CD4-positive, alpha-beta T cell treated with Interleukin-15 for 4 hours (primary cell): ENCODE results near the gene FBXO38.

Experiments used
- DNase-seq: peaks from one replicate; pipeline ENCODE4 v3.0.0-alpha.2; 2020; ENCODE audit warnings: low spot score

The FBXO38 gene

DNA sequence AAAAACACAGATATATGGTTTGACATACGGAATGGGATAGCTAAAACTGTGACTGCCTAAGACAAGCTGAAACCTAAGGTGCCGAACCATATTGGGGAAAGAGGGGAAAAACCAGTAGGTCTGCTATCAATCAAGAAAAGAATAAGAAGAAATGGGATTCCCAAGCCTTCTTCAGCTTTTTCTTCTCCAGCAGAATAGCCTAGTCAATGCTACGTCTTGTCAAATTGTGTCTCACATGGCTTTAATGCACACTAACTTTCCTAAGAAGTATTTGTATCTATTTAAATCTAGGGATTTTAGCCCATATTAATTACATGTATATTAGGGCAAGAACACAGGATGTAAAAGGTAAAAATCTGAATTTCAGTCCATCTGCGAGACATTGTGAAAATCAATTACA is 797 bp upstream of the FBXO38 start:
- no peak for DNase-seq

DNA sequence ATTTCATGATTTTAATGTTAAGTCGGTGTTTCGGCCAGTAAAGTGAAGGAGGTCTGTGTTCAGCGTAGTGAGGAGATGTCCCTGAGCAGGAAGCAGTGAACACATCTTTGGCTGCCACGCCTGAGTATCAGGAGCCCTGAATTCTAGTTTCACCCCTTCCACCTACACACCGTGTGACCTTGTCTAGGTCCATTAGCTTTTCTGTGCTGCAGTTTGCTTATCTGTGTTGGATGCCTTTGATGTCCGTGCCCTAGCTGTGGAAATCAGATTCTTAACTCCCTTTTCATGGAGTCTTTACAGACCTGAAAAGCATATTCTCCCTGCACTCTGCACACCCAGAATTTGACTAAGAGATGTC is 601 bp downstream of the FBXO38 start:
- DNase-seq: no peak

DNA sequence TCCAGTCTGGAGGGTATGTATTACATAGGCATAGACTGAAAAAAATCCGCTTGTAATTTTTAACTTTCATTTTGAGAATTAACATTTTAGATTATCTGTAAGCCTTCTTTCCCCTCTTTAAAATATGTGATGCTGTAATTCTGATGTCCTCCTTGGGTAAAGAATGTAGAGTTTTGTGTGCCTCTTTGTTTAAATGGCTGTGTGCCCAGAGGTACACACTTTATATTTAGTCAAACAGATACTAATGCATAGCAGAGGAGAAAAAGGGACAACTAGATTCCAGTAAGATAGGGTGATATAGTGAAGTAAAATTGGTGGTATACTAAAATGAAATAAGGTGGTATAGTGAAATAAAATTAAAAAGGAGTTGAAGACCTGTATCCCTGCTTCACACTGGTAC is 1.3 kb downstream of the FBXO38 start:
- no peak for DNase-seq

DNA sequence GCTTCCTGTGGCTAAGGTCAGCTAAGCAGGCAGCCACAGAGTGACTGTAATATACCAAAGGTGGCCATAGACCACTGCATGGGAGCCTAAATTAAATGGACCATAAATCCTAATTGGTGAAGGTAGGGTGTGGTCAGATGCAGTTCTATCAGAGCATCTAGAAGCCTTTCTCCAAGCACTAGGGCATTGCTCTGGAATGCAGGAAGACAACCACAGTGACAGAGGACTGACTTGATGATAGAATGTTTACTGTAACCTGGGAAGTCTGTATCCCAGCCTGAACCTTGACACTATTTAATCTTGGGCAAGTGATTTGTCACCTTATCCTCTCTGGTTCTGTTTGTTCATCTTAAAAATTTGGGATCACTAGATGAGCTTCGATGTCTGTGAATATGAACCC is 2.3 kb downstream of the FBXO38 start:
- DNase-seq: no peak

DNA sequence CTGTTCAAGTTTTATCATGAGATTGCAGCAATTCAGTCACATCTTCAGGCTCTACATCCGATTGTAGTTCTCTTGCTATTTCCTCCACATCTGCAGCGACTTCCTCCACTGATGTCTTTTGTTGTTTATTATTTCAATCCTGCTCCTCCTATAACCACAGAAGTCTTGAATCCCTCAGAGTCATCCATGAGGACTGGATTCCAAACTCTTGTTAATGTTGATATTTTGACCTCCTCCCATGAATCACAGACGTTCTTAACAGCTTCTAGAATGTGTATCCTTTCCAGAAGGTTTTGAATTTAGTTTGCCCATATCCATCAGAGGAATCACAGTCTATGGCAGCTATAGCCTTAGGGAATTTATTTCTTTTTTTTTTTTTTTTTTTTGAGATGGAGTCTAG is 3.6 kb downstream of the FBXO38 start:
- DNase-seq: no peak

DNA sequence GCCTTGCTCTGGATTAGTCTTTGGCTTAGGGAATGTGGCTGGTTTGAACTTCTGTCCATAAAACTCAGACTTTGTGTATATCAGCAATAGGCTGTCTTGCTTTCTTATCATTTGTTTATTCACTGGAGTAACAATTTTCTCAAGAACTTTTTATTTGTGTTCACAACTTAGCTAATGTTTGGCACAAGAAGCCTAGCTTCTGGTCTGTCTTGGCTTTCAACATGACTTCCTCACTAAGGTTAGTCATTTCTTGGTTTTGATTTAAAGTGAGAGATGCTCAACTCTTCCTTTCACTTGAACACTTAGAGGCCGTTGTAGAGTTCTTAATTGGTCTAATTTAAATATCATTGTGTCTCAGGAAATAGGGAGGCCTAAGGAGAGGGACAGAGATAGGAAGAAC is 4.9 kb downstream of the FBXO38 start:
- DNase-seq: no peak

DNA sequence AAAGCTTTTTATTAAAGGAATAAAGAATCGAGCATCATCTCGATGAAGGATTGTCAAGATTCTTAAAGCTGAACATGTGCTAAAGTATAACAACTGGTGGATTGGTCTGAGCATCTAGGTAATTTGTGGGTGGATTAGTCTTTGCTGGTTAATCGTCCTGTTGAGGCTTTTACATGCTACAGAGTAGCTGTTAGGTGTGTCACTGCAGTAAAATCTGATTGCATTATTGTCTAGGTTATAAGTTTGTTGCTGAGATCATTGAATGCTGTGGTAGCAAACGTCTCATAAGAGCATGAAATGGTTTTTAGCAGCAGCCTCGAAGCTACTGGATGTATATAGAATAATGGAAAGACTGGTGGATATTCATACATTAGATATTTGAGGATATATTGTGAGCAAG is 7.2 kb downstream of the FBXO38 start:
- no peak for DNase-seq

DNA sequence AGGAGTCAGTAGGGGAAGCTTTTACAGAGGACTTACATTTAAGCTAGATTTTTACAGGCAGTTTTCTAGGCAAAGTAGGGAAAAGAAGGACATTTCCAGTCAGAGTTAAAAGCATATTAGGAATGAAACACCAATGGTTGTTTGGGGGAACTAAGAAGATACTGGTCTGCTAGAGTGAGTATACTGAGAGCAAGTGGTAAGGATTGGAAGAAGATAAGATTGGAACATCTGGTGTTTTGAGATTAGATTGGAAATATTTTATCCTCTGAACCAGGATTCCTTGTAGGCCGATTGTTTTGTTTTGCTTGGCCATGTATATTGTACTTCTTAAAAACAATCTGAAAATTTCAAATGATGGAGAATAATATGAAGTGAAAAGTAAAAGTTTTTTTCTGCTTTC is 7.7 kb downstream of the FBXO38 start:
- no peak for DNase-seq

DNA sequence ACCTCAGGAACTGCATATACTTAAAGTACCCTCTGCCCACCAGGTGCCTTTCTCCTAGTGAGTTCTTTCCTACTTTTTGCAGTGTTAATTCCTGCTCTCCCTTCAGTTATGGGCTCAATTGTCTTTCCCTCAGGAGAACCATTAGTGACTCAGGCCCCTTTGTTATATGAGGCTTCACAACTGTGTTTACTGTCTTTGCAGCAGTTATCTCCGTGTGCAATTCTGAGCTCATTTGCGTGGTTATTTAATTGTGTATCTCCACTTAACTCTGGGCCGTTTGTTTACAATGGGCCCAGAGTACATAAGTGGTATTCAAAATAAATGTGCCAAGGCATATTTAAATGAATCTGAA is 9.6 kb downstream of the FBXO38 start:
- no peak for DNase-seq

DNA sequence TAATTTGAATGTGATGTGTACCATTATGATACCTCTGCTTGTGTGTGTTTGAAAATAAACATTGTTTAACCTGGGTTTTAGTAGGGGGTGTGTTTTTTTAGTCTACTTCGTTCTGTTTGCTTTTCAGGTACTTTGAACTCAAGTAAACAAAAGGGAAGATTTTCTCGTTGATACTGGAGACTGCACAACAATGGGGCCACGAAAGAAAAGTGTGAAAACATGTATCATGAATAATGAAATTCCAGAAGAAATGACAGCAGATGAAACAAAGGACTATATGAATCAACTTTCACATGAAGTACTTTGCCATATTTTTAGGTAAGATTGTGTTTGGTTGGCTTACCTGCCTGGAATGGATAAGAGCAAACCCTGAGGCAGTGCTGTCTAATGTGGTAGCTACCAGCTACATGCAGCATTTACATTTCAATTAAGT is 10.8 kb downstream of the FBXO38 start:
- DNase-seq: no peak

DNA sequence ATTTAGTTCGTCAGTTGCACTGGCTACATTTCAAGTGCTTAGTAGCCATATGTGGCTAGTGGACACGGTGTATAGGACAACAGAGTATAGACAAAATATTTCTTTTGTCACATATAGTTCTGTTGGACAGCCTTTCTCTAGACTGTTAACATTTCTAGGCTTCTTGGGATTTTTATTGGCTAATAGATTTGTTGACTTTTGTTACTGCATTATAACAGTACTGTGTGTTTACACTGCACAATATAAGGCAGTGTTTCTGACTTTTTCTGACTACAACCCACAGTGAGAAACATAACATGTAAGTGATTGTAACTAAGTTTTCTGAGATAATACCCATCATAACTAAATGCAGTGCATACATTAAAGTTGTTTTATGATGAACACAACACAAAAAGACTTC is 11.3 kb downstream of the FBXO38 start:
- DNase-seq: no peak

DNA sequence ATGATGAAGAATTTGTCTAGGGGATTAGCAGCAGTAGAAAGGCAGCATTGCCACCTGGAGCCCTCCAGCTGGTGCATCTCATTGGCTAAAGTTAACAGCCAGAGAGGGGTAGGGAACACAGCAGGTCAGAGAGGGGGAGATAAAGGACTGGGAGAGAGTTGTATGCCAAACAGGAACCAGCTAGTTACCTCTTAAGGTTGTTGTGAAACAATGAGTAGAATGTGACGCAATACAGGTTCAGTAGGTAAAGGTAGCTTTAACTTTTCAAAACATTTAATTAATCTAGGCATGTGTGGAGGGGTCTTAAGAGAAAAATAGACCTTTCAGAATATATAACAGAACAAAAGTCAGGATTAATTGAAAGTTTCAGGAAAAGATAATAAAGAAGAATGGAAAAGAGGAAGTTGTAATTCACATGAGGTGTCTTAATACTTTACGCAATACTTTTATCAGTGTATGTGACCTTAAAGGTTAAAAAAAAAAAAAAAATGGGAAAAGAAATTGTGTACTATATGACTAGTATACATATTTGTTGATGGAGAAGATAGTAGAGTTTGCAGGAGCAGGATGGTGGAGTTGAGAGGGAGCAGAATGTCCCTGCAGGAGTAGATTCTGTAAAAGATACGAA is 14.3 kb downstream of the FBXO38 start:
- DNase-seq: no peak

DNA sequence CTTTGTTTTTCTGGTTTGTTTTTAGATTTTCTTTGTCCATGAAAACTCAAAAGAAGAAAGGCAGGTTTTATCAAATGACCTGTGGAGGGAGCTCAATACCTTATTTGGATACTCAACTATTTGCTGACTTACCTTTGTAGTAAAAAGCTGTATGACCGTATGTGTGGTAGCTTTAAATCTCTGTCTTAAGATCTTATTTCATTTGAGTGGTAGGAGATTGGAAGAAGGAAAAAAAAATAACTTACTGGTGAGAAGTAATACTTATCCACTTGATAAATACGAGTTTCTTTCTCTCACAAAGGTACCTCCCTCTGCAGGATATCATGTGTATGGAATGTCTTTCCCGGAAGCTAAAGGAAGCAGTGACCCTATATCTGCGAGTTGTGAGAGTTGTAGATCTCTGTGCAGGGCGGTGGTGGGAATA is 15.0 kb downstream of the FBXO38 start:
- DNase-seq: no peak

DNA sequence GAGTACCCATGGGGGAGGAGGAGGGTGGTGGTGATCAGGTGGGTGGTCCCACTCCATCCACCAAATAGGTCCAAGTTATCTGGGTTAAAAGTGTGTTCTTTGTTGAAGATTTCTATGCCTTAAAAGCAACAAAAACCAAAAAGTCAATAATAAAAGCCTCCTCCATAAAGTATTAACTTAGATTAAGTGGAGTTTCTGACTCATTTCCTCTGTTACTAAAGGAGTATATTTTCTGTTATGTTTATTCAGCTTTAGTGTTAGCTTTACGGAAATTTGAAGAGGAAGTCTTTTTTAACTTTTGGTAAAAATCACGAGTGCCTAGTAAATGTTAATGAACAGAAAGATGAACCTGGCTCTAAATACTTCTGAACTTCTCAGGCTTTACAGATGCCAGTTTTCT is 17.8 kb downstream of the FBXO38 start:
- no peak for DNase-seq

DNA sequence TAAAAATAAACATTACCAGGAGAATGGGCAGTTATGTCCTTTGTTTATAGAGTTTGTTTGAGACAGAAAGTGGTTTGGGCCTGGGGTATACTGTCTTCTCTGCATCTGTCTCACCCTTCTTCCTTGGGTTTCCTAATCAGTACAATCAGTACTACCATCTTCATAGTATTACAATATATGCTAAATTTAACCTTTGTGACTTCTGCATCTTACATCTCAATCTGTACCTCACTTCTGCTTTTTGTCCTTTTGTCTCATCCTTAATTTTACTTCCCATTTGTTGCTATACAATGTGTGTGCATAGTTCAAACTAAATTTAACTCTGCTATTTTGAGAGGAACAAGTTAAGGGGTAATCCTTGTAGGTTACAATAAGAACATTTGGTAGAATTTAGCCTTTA is 19.6 kb downstream of the FBXO38 start:
- DNase-seq: no peak

DNA sequence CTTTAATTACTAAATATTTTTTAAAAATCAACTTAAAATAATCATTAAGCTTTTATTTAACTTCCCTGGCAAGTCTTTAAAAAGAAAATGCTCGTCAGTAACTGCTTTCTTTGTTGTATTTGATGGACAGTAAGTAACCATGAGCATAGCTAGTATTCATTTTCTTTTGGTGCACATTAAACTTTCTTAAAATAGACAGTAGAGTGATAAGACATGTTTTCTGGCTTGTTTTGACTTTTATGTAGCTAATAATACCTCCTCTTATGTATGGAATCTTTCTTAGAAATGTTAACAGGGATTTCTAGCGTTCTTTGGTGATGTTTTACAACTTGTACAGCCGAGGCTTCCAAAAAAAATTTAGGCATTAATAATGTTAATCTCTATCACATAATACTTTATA is 22.6 kb downstream of the FBXO38 start:
- DNase-seq: no peak

DNA sequence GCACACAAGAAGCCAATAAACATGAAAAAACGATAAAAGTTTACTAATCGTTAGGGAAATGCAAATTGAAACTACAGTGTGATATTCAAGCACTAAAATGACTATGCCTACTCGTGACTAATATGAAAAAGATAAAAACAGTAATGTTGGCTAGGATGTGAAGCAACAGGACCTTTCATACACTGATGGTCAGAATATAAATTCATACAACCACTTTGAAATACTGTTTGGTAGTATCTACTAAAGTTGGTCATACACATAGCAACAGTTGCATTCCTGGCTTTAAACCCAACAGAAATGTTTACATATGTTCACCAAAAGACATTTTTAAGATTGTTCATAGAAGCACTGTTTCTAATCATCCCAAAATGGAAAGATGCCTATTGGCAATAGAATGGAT is 24.3 kb downstream of the FBXO38 start:
- DNase-seq: no peak

DNA sequence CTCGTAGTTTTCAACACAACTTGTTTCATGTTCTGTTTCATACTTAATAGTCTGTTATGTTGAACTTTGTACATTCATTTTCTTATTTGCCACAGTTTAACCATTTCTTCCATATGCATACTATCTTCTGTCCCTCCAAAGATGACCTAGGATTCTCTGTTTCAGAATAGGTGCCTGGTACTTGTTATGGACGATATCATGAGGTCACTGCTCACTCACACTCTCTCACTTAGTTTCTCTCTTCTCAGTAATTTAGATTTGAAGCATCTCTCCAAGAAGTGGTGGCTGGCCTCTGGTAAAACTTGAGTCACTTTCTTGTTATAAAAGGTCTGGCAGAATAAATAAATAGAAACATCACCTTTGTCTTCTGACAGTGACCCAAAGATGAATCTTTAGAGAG is 28.4 kb downstream of the FBXO38 start:
- no peak for DNase-seq

DNA sequence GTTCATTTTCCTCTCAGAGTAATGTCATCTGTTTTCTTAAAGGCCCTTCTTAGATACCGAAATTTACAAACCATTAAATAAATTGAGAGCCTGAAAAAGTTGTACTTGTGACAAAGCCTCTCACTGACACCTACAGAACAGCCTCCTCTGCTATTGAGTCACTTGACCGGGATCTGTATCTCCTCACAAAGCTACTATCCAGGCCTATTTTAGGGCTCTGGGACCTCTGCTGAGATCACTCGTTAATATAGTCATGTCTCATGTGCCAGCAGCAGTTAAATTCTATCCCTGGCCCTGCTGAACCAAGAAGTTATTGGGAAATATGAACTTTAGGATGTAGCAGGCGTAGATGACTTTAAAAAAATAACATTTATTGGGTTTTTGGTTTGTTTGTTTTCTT is 31.1 kb downstream of the FBXO38 start:
- no peak for DNase-seq

DNA sequence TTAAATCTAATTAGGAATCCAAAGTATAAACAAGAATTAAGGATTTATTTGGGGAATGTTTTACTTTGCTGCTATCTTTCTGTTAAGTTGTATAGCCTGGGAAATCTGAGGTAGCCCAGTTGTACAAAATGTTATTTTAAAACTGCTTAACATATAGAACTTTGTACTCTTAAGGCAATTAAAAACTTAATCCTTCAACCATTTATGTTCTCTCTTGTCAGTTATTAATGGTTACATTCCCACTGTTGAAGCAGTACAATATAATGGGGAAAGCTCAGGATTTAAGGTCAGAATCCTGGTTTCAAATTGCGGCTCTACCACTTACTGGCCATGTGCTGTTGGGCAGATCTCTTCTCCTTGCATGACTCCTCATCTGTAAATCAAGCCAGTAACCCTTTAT is 32.7 kb downstream of the FBXO38 start:
- DNase-seq: no peak

DNA sequence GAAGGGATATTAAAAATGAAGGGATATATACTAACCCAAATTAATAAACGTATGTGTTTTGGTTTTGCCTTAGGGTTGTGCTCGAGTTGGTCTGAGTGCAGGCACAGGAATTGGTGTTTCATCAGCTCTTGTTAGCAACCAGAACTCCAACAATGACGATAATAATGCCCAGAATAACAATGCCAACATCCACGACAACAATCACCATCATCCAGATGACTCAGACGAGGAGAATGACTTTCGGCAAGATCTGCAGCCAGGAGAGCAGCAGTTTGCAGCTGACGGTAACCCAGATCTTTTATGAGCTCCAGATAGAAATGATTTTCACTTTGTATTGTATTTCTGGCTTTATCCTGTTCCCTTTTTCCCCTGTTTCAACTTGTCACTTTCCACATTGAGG is 33.2 kb downstream of the FBXO38 start:
- DNase-seq: no peak

DNA sequence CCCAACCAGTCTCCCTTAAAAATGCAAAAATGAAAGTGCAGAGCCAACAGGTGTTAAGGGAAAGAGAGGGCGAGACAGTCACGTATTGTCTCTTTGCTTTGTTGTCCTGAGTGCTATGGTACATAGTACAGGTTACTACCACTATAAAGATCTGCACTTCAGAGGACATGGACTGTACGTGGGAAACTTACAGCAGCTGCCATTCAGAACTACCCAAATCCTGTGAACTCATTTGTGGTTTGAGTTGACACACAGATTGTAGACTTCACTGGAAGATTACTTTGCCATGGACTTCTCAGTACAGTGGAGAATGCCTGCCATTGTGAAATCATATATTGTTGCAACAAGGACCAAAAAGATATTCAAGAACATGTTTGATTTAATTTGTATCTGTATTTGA is 34.8 kb downstream of the FBXO38 start:
- DNase-seq: no peak

DNA sequence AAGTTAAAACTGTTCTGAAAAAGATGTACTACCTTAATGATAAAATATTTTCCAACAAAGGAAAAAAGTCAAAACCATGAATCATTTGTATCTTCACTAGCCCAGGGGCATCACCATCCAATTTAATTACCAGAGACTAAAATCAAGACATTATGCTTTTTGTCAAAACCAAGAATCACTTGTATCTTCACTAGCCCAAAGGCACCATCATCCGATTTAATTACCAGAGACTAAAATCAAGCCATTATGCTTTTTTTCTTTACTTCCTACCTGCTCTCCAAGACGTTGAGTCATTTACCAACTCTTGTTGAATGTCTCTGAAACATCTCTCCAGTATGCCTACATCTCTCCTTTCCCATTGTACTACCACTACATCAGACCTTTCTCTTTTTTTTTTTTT is 37.9 kb downstream of the FBXO38 start:
- no peak for DNase-seq

DNA sequence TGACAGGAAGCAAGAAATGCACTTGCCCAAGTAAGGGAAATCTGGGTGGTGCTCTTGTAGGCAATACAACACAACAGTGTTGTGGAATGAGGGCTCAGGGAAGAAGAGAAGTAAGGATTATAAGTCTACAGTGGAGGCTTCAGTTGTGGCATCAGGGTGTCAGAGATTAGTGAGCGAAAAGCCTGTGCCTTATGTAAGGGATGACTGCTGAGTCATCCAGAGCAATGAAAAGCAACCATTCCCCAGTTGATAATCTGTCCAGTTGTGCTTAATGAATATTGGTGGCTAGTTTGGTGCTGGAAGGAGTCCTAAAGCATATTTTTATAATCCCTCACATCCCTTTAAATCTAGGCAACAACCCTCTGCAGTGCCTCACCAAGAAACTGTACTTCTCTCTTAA is 42.0 kb downstream of the FBXO38 start:
- no peak for DNase-seq

DNA sequence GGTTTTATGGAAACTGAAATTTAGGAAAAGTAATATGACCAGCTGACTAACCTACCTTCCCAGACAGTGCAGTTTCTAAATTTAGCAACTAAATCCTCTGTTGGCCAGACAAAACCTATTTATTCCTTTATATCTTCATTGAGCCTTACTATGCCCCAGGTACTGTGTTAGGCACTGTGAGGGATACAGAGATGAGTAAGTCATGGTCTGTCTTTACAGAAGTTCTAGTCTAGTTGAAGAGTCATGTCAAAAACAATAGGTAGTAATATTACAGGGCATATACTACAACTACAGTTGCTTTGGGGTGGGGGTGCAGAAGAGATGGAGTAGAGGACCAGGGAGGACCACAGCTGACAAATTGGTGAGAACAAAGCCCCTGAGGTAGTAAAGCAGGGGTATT is 42.8 kb downstream of the FBXO38 start:
- no peak for DNase-seq
